WTC11 (cell line): ENCODE results near the gene NRP2.

Experiments used
- CTCF ChIP-seq: fragments of 200-600 bp; IDR thresholded peaks from 2 replicates; pipeline ENCODE4 v1.8.0; 2022; ENCODE audit warnings: antibody characterized with exemption
- E2F4 ChIP-seq: sonication (generic); formaldehyde crosslinking; IDR thresholded peaks from 2 replicates; pipeline ENCODE4 v1.8.1; 2022; ENCODE audit warnings: low read depth, mild to moderate bottlenecking, moderate library complexity, missing genetic modification reagents, borderline replicate concordance
- ERG ChIP-seq: fragments of 250-450 bp; sonication (Bioruptor Pico); IDR thresholded peaks from 2 replicates; pipeline ENCODE4 v1.8.0; 2021; ENCODE audit warnings: mild to moderate bottlenecking
- MAX ChIP-seq: sonication (generic); formaldehyde crosslinking; IDR thresholded peaks from 2 replicates; pipeline ENCODE4 v1.8.0; 2022; ENCODE audit warnings: mild to moderate bottlenecking, missing genetic modification reagents
- SP1 ChIP-seq: sonication (generic); formaldehyde crosslinking; conservative IDR thresholded peaks from 2 replicates; pipeline ENCODE4 v1.8.1; 2022; ENCODE audit warnings: missing genetic modification reagents
- STAT6 ChIP-seq: sonication (generic); formaldehyde crosslinking; conservative IDR thresholded peaks from 2 replicates; pipeline ENCODE4 v1.8.1; 2023; ENCODE audit warnings: mild to moderate bottlenecking, low read depth, missing genetic modification reagents, moderate library complexity
- ZNF281 ChIP-seq: sonication (generic); formaldehyde crosslinking; IDR thresholded peaks from 2 replicates; pipeline ENCODE4 v1.8.0; 2023; ENCODE audit warnings: mild to moderate bottlenecking, missing genetic modification reagents

- TF ChIP-seq STAT6 (CRISPR knock-in tag) (no peak), SP1 (CRISPR knock-in tag) (no peak), E2F4 (CRISPR knock-in tag) (no peak), MAX (CRISPR knock-in tag) (no peak), CTCF (no peak), ZNF281 (CRISPR knock-in tag) (no peak), ERG (CRISPR knock-in tag) (no peak)
These were observed 16.3 kb downstream of the NRP2 start for GRCh38 chr2:205698286-205699268.
